HPDE6-E6E7 (cell line): ENCODE results near the gene MAB21L3.

Source experiments
- DNase-seq: peaks from one replicate; pipeline ENCODE4 v3.0.0; 2011; ENCODE audit warnings: missing footprints; ENCODE audit errors: extremely low spot score

MAB21L3 gene

GRCh38 chr1:116164604-116165368 lies 53.6 kb downstream of the MAB21L3 start:
- no peak for DNase-seq

DNA sequence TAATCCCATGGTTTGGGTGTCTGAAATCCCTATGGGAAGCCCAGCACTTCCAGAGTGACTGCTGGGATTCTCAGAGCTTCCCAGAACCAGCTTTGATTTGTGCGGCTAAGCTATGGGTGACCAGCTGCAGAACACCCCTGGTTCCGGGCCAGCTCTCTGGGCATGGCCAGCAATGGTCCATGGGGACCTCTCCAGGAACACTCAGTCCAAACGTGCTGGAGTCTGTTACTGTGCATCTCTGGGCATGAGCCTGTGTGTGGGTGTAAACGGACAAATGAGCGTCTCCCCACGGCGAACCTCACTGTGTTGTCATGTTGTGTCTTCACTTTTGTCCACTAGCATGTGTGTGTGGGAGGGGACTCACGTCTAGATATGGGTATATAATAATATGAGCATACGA lies 54.4 kb downstream of the MAB21L3 start:
- DNase-seq: no peak

- DNase-seq: no peak
Observed at GRCh38 chr1:116166011-116166571, 54.9 kb downstream of the MAB21L3 start.

DNA sequence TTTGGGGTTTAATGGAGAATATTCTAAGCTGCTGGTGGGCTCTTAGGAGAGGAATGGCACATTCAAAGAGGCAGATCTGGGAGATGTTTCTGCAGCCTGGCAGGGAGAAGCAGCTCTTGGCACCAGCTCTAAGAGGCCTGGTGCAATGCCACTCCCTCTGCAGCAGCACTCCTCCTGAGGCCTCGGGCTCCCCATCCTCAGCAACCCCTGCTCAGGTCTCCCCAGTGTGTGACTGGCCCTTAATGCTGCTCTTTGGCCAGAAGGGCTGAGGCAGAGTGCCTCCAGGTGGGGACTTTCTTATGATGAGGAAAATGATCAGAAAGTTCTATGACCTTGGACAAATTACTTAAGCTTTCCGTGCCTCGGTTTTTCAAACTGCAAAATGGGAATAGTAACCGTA lies 55.5 kb downstream of the MAB21L3 start:
- DNase-seq: no peak

DNA sequence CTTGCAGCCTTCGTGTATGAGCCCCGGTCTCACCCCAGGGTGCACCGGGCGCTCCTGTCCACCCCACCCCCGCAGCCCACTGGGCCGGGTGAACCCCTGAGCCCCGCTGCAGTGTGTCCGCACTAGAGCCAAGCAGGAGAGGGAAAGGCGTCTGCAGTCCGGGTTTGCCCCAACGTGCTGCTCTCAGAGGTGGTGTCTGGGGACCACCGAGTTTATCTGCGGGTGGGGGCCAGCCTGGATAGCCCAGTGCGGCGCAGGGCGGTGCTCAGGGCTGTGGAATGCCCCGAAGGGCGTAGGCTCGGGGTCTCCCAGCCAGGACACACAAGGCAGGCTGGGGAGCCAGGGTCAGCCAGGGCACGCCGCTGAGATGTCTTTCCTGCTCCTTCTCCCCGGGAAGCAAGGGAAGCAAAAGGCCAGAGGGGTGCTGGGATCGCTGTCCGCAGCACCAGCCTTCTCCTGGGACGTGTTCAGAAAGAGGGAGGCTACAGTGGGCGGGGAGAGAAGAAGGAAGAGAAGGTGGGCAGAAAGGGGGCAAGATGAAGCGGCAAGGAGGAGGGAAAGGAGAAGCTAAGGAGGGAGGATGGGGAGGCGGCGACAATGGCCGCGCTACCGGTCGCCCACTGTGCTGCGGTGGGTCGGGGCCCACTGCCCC lies 56.6 kb downstream of the MAB21L3 start:
- no peak for DNase-seq

DNA sequence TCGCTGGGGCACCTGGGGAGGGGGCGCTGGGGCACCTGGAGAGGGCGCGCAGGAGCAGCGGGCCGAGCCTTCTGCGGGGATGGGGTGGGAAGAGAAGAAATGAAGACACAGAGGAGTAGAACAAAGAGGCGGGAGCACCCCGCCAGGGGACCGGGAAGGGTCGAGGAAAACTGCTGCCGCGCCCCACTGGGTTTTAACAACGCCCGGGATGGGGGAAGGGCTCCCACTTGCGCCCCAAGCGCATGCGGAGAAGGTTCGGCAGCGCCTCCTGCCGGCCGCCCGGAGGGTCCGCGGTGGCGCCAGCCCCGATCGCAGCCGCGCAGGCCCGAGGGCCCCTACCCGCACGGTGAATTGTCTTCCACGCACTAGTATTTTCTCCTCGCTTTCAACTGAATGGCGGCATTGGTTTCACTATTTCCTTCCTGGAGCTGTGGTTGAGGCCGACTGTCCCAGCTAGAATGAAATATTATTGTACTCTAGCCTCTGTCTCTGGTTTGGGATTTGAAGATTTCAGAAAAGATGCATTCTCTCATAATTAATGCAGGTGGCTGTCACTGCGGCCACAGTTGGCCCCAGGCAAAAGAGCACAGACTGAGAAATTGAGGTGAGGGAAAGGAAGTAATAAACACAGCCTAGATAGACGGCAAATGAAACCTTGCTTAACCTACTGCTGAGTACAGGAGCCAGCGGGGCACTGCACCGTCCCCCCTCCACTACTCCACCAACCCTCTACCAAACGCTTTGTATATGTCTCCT lies 57.3 kb downstream of the MAB21L3 start:
- peak; percentile 71 for DNase-seq

- DNase-seq: no peak
Observed at GRCh38 chr1:116169898-116170297, 58.7 kb downstream of the MAB21L3 start.

- no peak for DNase-seq
Observed at GRCh38 chr1:116170721-116171589, 59.8 kb downstream of the MAB21L3 start.

DNA sequence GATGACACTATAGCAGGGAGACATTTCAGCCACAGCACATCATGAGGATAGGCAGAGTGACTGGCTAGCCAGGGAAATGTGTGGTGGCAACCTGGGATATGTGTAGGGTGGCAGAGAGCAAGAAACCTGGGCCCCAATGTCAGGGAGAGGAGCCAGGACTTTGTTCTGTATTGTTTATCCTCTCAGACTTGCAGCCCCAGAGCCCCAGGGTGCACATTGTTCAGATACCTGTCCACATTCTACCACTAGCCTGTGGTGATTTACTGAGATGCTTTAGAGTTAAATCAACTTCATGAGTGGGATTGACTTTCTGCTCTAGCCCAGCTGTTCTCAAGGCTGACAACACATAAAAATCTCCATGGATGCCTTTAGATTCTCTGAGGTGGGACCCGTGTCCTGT lies 61.5 kb downstream of the MAB21L3 start:
- DNase-seq: no peak

GRCh38 chr1:116175611-116176010 lies 64.4 kb downstream of the MAB21L3 start:
- no peak for DNase-seq

GRCh38 chr1:116176306-116176789 lies 65.1 kb downstream of the MAB21L3 start:
- DNase-seq: no peak

DNA sequence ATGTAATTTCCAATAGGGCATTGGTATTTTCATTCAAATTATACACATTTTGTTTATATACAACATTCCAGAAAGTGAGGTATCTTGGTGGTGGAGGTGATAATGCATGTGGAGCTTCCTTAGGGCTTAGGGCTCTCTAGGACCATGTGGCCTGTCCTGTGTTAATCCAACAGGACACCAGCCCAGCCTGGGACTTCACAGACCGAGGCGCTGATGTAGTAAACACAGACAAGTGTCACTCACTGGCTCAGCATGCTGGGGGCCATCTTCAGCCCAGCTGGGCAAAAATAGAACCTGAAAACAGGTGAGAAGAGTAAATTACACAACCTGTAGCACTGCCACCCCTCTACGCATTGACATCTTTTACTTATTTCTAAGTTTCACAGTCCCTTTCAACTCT lies 66.7 kb downstream of the MAB21L3 start:
- no peak for DNase-seq

- DNase-seq: no peak
Observed at GRCh38 chr1:116178837-116179236, 67.6 kb downstream of the MAB21L3 start.

GRCh38 chr1:116179419-116179818 lies 68.2 kb downstream of the MAB21L3 start:
- DNase-seq: no peak

DNA sequence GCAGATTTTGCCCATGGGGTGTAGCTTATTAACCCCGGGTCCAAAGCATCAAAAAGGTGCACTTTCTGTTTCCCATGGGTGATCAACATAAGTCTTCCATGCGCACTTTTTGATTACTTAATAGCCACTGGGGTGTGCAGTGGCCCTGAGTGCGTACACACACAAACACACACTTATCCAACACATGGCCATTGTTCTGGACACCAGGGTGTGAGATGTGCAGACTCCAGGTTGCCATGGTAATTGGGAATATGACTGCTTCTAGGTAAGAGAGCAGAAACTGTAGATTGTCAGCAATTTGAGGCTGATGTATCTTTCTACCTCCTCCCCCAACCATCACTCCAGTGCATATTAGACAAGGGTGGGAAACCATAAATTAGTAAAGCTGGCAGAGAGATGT lies 68.8 kb downstream of the MAB21L3 start:
- DNase-seq: no peak

- no peak for DNase-seq
Observed at GRCh38 chr1:116182019-116182714, 71.0 kb downstream of the MAB21L3 start.
